Activated CD4-positive, alpha-beta T cell treated with anti-CD3 and anti-CD28 coated beads, Interleukin-2, Interleukin-6, amounts not matched to agents 100 ng/mL and 50 ng/mL, durations not matched to agents 16 hours and 8 hours (primary cell): Measurements from ENCODE around the gene KRT17.
"Not testable (repeated sequence)": the region's sequence is repeated elsewhere in the genome, so short reads cannot be mapped to it uniquely, and the experiment has no call there.

Source experiments
- DNase-seq: peaks from one replicate; pipeline ENCODE4 v3.0.0-alpha.2; 2020

The KRT17 gene

DNA sequence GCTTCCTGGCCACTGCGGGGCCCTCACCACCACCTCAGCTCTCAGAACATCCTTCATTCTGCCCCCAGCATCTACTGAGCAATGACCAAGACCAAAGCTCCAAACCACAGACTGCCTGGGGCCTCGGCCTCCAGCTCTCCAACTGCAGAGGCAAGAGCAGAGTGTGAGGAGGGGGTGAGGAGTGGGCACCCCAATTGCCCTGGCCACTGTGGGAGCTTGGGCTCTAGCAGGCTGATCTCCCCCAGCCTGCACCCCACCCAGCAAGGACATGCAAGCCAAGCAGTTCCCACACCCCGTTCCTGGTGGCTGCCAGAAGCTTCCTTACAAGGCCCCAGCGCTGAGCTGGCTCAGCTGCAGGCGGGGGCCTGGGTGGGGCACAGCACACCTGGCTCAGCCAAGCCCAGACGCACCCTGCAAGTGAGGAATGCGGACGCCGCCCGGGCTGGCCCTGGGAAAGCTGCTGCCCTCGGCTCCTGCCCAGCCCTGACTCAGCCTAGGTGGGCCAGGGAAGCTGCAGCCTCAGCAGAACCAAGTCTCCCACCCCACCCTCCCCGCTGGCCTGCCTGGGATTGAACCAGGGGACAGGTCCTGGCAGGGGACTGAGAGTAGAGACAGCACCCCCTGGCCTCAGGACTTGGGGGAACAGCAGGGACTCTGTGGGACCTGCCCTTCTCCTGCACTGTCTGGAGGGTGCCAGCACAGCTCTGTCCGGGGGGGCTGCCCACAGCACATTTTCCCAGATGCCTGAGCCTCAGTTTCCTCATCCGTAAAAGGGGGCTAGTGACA, 29.7 kb upstream of the KRT17 start:
- DNase-seq, result no peak

- DNase-seq, result no peak
Measured at GRCh38 chr17:41653421-41653820, 29.0 kb upstream of the KRT17 start.

DNA sequence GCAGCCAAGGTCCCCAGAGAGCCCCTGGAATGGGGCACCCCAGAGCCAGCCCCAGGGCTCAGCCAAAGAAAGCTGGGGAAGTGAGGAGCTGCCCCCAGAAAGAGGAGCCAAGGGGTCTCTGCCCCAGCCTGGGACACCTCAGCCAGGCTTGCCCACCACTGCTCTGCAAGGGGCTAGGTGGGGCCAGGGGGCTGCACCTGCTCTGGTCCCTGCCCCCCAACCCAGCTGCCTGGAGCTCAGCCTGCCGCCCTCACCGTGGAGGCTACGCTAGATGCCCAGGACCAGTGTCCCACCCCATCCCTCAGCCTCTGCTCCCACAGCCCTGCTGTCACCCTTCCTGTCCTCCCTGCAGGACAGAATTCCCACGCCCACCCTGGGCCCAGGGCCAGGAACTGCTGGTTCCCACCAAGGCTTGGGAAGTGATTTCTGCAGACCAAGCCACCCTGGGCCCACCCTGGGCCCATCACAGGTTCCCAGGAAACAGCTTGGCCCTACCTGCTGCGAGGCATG, 28.1 kb upstream of the KRT17 start:
- no peak for DNase-seq

DNA sequence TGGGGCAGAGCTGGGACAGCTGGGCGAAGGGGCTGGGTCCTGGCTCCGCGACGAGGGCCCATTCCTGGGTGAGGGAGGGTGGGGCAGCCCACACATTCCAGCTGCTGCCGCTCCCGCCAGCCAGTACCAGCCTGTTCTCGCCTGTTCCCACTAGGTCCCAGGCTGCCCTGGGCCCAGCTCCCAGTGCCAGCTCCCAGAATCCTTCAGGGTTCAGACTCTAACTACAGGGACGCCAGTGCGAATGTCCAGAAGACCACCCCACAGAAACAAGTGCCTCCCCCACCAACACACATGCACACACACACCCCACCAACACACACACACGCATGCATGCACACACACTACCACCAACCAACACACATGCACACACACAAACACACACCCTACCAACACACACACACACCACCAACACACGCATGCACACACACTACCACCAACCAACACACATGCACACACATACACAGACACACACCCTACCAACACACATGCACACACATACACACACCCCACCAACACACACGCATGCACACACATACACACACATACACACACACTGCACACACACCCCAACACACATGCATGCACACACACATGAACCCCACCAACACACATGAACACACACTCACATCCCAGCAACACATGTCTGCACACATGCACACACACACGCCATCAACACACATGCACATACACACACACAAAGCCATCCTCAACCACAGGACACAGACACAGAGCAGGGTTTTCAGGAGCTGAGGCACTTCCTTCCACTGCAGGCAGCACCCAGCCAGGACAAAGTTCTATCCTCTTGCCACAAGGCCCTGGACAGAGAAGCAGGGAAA, 27.5 kb upstream of the KRT17 start:
- DNase-seq, result no peak

DNA sequence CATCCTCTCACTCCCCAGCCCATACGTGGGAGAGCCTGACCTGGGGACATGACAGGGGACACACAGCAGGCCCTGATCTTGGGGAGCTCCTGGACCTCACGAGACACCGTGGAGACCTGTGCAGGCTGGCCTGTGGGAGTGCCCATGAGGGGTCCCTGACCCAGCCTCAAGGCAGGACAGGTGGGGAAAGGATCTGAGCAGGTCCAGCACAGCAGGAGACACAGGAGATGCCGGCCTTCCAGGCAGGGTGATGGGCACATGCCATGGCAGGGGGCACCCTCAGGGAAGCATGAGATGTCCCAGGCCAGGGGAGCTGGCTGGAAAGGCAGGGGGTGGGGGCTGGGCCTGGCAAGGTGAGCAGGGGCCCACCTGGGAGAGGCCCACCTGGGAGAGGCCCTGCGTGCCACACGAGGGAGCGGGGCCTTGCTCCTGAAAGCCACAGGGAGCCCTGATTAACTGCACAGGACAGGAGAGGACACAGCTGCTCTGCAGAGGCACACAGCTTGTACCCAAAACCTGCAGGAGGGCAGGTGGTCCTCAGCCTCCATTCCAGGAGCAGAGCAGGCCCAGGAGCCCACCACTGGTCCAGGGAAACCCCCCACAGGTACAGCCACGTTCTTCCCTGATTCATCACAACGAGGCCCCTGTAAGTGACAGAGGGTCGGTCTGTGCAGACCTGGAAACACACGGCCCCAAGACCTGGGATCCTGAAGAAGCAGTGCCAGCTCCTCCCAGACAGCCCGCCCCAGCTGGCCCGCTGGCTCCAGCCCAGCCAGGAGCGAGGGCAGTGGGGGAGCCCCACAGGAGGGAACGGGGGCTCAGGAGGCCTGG, 26.6 kb upstream of the KRT17 start:
- no peak for DNase-seq

GRCh38 chr17:41649923-41650519, 25.6 kb upstream of the KRT17 start:
- no peak for DNase-seq

DNA sequence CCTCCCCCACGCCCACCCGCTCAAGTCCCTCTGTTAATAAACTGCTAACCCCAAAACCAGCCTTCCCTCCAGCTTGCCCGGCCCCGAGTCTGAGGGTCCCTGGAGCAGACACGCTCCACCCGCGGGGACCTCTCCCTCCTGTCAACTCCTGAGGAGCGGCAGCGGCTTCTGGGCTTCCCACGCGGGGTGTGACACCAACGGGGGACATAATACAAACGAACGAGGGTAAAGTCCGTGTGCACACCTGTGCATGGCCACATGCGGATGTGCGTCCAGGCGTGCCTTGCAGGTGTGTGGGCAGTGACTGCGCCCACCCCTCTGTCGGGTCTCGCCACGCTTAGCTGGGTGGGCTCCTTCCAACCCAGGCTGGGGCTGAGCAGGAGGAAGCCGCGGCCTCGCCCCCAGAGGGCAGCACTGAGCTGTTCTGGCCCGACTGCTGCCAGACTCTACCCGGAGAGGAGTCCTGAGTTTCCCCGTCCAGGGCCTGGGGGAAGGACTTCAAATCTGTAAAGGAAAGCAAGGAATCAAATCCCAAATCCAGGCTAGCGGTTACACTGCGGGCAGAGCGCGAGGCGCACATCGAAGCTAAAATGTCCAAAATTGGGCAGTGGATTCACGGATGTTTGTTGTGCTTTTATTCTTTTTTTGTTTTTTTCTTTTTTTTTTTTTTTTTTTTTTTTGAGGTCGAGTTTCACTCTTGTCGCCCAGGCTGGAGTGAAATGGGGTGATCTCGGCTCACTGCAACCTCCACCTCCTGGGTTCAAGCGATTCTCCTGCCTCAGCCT, 24.2 kb upstream of the KRT17 start:
- peak; percentile 89 for DNase-seq

GRCh38 chr17:41647940-41648410, 23.6 kb upstream of the KRT17 start:
- DNase-seq, result peak; percentile 93

DNA sequence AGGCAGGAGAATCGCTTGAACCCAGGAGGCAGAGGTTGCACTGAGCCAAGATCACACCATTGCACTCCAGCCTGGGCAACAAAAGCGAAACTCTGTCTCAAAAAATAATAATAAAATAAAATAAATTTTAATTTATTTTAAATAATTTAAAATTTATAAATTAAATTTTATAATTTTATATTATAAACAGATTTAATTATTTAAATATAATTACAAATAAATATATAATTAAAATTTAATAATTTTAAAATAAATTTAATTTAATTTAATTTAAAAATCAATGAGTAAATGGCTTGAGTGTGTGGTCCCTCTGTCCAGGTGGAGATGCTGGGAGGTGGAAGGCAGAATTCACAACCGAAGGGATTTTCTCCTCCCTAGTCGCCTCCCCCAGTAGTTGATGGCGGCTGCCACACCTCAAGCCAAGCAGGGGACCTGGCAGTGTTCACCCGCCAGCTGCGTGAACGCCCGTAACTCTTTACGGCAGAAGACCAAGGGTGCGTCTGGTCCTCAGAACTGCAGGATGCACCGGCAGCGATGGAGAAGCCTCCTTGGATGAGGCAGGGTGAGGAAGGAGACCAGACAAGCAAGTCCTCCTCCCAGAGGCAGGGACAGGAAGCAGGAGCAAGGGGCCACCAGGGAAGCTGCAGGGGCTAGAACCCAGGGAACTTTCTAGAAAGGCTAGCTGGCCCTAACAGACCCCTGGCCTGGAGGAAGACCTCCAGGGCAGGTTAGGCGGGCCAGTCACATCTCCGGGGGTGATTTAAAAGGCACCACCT, 22.9 kb upstream of the KRT17 start:
- no peak for DNase-seq

- no peak for DNase-seq
Measured at GRCh38 chr17:41642252-41643156, 18.1 kb upstream of the KRT17 start.

DNA sequence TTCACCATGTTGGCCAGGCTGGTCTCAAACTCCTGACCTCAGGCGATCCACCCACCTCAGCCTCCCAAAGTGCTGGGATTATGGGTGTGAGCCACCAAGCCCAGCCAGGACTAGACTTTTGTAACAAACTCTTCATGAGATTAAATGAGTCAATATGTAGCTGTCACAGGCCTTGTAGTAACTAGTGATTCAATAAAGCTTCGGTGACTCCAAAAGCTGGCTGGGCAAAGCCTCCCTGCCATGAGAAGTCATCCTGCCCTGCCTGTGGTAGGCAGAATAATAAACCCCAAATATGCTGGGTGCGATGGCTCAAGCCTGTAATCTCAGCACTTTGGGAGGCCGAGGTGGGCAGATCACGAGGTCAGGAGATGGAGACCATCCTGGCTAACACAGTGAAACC, 16.2 kb upstream of the KRT17 start:
- not testable (repeated sequence) for DNase-seq

DNA sequence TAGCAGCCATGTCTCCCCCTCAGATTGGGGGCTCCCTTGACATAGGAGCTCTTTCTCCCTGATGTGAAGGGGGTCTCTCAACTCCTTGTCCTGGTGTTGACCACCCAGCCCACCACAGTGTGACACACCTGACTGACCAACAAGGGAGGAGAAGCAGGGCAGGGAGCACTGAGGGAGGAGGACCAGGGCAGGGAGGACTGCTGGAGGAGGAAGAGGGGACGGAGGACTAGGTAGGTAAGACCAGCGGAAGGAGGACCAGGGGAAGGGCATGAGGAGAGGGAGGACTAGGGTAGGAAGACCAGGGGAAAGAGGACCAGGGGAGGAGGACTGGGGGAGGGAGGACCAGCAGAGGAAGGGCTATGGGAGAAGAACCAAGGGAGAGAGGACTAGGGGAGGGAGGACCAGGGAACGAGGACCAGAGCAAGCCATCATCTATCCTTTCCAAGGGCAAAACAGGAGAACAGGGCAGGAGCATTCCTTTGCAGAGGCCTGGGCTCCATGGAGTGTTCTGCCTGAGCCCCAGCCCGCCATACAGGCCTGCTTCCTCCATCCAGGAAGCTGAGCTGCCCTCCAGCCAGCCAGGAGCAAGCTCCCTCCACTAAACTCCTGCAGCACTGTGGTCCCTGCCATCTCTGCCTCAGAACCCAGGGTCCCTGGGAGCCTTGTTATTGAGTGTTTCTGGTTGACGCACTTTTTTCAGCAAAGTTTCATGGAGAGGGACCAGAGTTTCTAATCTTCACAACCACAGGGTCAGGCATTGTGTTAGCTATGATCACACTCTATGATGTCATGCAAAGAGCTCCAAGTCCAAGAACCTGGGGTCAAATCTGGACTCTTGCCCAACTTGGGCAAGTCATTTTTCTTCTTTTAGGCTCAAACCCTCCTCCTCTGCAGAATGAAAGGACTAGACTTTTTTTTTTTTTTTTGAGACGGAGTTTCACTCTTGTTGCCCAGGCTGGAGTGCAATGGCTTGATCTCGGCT, 15.4 kb upstream of the KRT17 start:
- no peak for DNase-seq

DNA sequence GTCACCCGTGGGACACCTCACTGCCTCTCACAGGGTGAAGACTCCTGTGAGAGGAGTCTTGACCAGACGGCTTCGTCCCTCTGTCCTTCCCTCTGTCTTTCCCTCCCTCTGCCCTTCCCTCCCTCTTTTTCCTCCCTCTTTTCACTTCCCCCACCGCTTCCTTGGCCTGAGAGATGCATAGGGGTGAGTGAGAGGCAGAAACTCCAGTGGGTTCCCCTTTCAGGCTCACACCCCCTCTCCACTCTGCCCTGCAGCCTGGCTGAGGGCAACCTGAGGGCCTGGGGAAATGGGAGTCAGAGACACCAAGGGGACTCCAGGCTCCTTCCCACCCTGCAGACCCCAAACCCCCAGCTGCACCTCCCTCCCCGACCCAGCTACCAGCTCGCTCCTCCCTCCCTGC, 14.6 kb upstream of the KRT17 start:
- DNase-seq, result no peak

DNA sequence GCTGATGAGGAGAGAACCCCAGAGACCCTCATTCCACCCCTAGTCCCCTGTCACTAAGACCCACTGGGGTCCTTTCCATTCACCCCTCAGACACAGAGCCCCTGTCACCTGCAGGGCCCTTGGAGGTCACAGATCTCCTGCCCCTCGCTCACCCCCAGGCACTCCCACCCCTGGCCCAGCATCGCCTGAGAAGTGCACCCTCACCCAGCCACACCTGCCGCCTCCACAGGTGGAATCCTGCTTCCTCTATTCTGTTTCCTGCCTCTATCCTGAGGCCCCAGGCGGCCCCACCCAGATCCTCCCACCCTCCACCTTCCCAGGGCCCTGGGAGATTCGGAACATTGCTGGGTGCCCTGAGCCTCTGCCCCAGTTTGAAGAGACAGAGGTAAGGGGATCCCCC, 13.8 kb upstream of the KRT17 start:
- DNase-seq, result no peak

GRCh38 chr17:41636652-41637051, 12.3 kb upstream of the KRT17 start:
- no peak for DNase-seq

GRCh38 chr17:41635121-41636097, 11.0 kb upstream of the KRT17 start:
- DNase-seq, result no peak

DNA sequence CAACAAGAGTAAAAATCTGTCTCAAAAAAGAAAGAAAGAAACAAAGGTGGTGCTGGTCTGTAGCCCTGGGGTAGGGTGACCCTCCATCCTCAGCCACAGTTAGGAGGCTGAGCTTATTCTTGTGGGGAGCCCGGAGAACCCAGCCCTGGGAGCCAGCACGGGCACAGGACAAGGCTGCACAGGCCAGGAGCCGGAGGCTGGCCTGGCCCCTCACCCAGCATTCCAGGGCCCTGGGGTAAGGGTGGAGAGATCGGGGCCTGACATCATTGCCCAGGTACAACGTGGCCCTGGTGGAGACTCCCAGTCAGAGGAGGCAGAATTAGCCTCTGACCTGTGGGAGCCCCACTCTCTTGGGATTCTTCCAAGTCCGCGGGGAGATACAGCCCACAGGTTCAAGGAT, 10.3 kb upstream of the KRT17 start:
- no peak for DNase-seq
